PC-9 (cell line): ENCODE measurements around the gene ZNF219.

Experiments
- CTCF ChIP-seq: fragments of 200-600 bp; sonication (generic); conservative IDR thresholded peaks from 2 replicates; pipeline ENCODE4 v1.6.1; 2017; ENCODE audit warnings: mixed run types, antibody characterized with exemption, mild to moderate bottlenecking, moderate library complexity
- EZH2 ChIP-seq: fragments of 200-600 bp; sonication (generic); IDR thresholded peaks from 2 replicates; pipeline ENCODE4 v1.8.0; 2017; ENCODE audit warnings: antibody characterized with exemption, low read depth

- no peak for TF ChIP-seq CTCF
- no peak for TF ChIP-seq EZH2
These were observed 24.5 kb downstream of the ZNF219 start for GRCh38 chr14:21073921-21074320.
